ENCODE results near the gene KAT6B. TPM values are rescaled to one million over a fixed set of nuclear protein-coding genes. Genes with fewer than 3 reads are reported as not detected.

Gene KAT6B
- total RNA-seq, 2 experiments from 2014 or later, result 70.3 to 74.2 TPM

- POLR2A ChIA-PET, result no interaction called here
- no peaks in the 10 kb centered on the region for H3K27me3 Mint-ChIP-seq
Observed at GRCh38 chr10:74997163-74997562, 170.8 kb downstream of the KAT6B start.

DNA sequence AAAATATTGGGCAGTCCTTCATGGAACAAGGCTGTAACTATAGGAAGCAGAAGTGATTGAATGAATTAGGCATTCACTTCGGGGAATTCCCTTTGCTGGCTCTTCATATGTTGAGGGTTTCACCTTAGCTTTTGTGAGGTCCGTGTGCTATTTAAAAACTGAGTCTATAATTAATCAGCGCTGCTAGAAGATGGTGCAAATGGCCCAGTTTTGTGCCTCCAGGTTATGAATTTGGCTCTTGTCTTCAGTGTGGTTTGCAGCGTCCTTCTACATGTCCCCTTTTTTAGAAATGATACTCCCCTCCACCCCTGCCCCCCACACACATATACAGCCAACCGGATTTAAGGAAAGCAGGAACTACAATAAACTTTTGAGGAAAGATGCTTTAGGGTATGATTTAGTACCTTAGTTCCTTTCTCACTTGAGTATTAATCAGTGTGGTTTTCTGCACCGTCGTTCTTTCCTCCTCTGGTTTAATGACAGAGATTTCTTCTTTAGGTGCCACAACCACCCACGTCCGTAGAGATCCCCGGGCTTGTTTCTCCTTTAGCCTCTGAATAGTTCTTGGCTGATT is 174.4 kb downstream of the KAT6B start:
- H3K36me3 Mint-ChIP-seq (ENCODE audit: low read depth), result peaks cover 65% of the 10 kb centered on the region

More at GRCh38 chr10:74997163-74997562, 170.8 kb downstream of the KAT6B start:
- no peaks in the 10 kb centered on the region for H3K4me1 ChIP-seq (ENCODE audit: insufficient read depth, low read length)
- ATAC-seq (ENCODE audit: poor library complexity), result no peak
- H3K4me3 ChIP-seq (ENCODE audit: low read length), result no peak overlapping the region
- H3K4me1 Mint-ChIP-seq (ENCODE audit: low read depth), result peaks cover 24% of the 10 kb centered on the region
- H3K27ac Mint-ChIP-seq, result no peak overlapping the region
- intact Hi-C loops (cut with DNase I, micrococcal nuclease), result no loop called here
- no peak for TF ChIP-seq CTCF (IDR thresholded peaks at IDR 0.05)
- H3K27me3 ChIP-seq (ENCODE audit: control insufficient read depth in 1 of 2, insufficient read depth in 2 of 2, low read length in 2 of 2), result no peaks in the 10 kb centered on the region
- no peak overlapping the region for H3K27ac ChIP-seq (ENCODE audit: low read depth in 1 of 2, low read length in 2 of 2)
- no peak overlapping the region for H3K4me3 Mint-ChIP-seq
- peaks cover 74% of the 10 kb centered on the region for H3K36me3 Mint-ChIP-seq (ENCODE audit: low read depth)
- no peaks in the 10 kb centered on the region for H3K9me3 Mint-ChIP-seq
- peaks cover 35% of the 10 kb centered on the region for H3K36me3 ChIP-seq (ENCODE audit: insufficient read depth, low read length)
- no peaks in the 10 kb centered on the region for H3K9me3 ChIP-seq (ENCODE audit: control insufficient read depth in 1 of 2, insufficient read depth in 1 of 2, low read length in 2 of 2)
- CTCF ChIA-PET, result no interaction called here
- no peak for DNase-seq

DNA sequence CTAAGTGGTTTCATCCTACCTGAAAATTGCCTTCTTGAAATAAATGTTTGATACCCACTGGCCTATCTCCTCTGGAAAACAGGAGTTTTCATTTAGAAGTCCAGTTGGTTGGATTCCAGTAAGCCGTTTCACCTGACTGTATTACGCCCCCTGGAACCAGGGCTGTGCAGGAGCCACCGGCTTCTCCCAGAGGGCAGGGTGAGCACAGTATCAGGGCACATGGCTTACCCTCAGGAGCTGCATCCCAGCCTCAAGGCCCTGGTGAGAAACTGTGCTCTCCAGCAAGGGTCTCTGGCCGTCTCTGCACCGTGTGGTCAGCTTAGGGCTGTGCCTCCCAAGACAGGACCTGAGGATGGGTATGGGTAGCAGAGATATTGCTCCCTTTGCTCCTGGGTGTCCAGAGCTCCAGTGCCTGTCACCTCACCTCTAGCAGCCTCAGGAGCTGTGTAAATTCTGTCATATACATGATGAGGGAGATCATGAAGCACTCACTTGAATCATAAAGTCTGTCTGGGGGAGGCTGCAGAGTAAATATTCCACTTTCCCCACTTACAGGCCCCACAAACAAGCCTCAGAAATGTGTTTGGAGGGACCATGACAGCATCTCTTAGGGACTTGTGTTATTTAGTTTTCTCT is 175.4 kb downstream of the KAT6B start:
- POLR2A ChIA-PET, result no interaction called here
- Histone ChIP-seq H3K9me3 (ENCODE audit: control insufficient read depth in 1 of 2, insufficient read depth in 1 of 2, low read length in 2 of 2) (no peaks in the 10 kb centered on the region), H3K27me3 (ENCODE audit: control insufficient read depth in 1 of 2, insufficient read depth in 2 of 2, low read length in 2 of 2) (no peaks in the 10 kb centered on the region), H3K27ac (ENCODE audit: low read depth in 1 of 2, low read length in 2 of 2) (no peak overlapping the region), H3K36me3 (ENCODE audit: insufficient read depth, low read length) (peaks cover 10% of the 10 kb centered on the region), H3K4me3 (ENCODE audit: low read length) (no peak overlapping the region), H3K4me1 (ENCODE audit: insufficient read depth, low read length) (no peaks in the 10 kb centered on the region)
- DNase-seq, result no peak
- Mint-ChIP-seq H3K27ac (peak overlapping the region; percentile 34), H3K9me3 (no peaks in the 10 kb centered on the region), H3K4me3 (no peak overlapping the region), H3K27me3 (no peaks in the 10 kb centered on the region), H3K36me3 (ENCODE audit: low read depth) (peaks cover 61% of the 10 kb centered on the region), H3K4me1 (ENCODE audit: low read depth) (peaks cover 27% of the 10 kb centered on the region)
- intact Hi-C loops (cut with DNase I, micrococcal nuclease), result no loop called here
- TF ChIP-seq CTCF (IDR thresholded peaks at IDR 0.05), result no peak
- ATAC-seq (ENCODE audit: poor library complexity), result no peak
- CTCF ChIA-PET, result no interaction called here

More for the DNA sequence above, 174.4 kb downstream of the KAT6B start:
- Histone ChIP-seq H3K4me3 (ENCODE audit: low read length) (no peak overlapping the region), H3K9me3 (ENCODE audit: control insufficient read depth in 1 of 2, insufficient read depth in 1 of 2, low read length in 2 of 2) (no peaks in the 10 kb centered on the region), H3K4me1 (ENCODE audit: insufficient read depth, low read length) (no peaks in the 10 kb centered on the region), H3K36me3 (ENCODE audit: insufficient read depth, low read length) (peaks cover 11% of the 10 kb centered on the region), H3K27me3 (ENCODE audit: control insufficient read depth in 1 of 2, insufficient read depth in 2 of 2, low read length in 2 of 2) (no peaks in the 10 kb centered on the region), H3K27ac (ENCODE audit: low read depth in 1 of 2, low read length in 2 of 2) (no peak overlapping the region)
- no peak for TF ChIP-seq CTCF (IDR thresholded peaks at IDR 0.05)
- intact Hi-C loops (cut with DNase I, micrococcal nuclease), result no loop called here
- ATAC-seq (ENCODE audit: poor library complexity) (no peak), DNase-seq (no peak)
- H3K27ac Mint-ChIP-seq, result peak overlapping the region; percentile 11
- POLR2A ChIA-PET, result no interaction called here
- no peak overlapping the region for H3K4me3 Mint-ChIP-seq
- CTCF ChIA-PET, result no interaction called here
- peaks cover 27% of the 10 kb centered on the region for H3K4me1 Mint-ChIP-seq (ENCODE audit: low read depth)
- H3K9me3 Mint-ChIP-seq, result no peaks in the 10 kb centered on the region
- no peaks in the 10 kb centered on the region for H3K27me3 Mint-ChIP-seq

Measured in CD4-positive, alpha-beta T cell (primary cell).